ENCODE results near the gene SPAG17. TPM values are rescaled to one million over a fixed set of nuclear protein-coding genes. Genes with fewer than 3 reads are reported as not detected.
A peak's percentile ranks its signal among the peaks of the same experiment; 100 is the strongest.
"Not testable (repeated sequence)": the region's sequence is repeated elsewhere in the genome, so short reads cannot be mapped to it uniquely, and the experiment has no call there.

The SPAG17 gene
- polyA plus RNA-seq, 6 donors from 2014 or later: not detected

- ATAC-seq (ENCODE audit: low read depth in 2 of 2) (no peak), DNase-seq (no peak)
- Mint-ChIP-seq H3K27me3 (no peaks in the 10 kb centered on the region), H3K36me3 (peaks cover 8 to 22% of the 10 kb centered on the region in 2 donors), H3K27ac (no peak overlapping the region), H3K9me3 (no peaks in the 10 kb centered on the region), H3K4me1 (no peaks in the 10 kb centered on the region), H3K4me3 (no peak overlapping the region)
Measured at GRCh38 chr1:117959364-117959763, 225.7 kb downstream of the SPAG17 start.

DNA sequence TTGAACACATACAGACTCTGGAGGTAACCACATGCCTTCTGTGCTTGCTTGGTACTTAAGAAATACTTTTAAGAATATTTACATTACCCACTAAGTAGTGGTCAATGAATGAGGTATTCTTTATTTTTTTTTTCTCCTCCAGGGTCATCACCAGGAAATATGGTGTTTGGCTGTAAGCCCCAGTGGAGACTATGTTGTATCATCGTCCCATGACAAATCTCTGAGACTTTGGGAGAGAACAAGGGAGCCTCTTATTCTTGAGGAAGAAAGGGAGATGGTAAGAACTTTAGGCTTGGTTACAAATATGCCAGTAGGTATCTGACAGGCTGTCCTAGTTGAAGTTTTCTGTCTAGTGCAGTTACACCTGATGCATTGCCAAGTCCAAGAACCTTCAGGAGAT lies 232.6 kb downstream of the SPAG17 start:
- Mint-ChIP-seq H3K9me3 (no peaks in the 10 kb centered on the region), H3K4me1 (no peaks in the 10 kb centered on the region), H3K27ac (no peak overlapping the region), H3K27me3 (no peaks in the 10 kb centered on the region), H3K36me3 (peaks cover 28 to 45% of the 10 kb centered on the region in 2 donors), H3K4me3 (no peak overlapping the region)
- DNase-seq: no peak
- ATAC-seq (ENCODE audit: low read depth in 2 of 2): no peak

DNA sequence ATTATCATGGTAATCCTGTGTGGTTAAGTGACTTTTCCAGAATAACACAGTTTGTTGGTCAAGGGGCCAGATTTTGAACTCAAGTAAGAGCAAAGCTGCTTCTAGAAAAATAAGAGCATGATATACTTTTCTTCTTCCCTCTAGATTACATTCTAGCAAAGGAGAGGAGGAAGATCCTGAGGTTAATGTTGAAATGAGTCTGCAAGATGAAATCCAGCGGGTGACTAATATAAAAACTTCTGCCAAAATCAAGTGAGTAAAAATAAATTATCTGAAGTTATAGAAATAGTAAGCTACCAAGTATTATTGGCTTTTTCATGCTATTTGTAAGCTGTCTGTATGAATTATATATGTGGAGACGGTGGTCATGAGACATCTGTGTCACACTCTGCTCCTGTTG lies 242.7 kb downstream of the SPAG17 start:
- Mint-ChIP-seq H3K4me3 (no peak overlapping the region), H3K27me3 (no peaks in the 10 kb centered on the region), H3K9me3 (no peaks in the 10 kb centered on the region), H3K27ac (peak overlapping the region in 1 of 6 donors; percentile 26), H3K36me3 (peaks cover 36 to 44% of the 10 kb centered on the region in 2 donors), H3K4me1 (peaks cover 0 to 5% (median 2%) of the 10 kb centered on the region in 3 donors)
- DNase-seq: no peak
- no peak for ATAC-seq (ENCODE audit: low read depth in 2 of 2)

GRCh38 chr1:117933769-117934168 lies 251.3 kb downstream of the SPAG17 start:
- H3K27me3 Mint-ChIP-seq: no peaks in the 10 kb centered on the region

DNA sequence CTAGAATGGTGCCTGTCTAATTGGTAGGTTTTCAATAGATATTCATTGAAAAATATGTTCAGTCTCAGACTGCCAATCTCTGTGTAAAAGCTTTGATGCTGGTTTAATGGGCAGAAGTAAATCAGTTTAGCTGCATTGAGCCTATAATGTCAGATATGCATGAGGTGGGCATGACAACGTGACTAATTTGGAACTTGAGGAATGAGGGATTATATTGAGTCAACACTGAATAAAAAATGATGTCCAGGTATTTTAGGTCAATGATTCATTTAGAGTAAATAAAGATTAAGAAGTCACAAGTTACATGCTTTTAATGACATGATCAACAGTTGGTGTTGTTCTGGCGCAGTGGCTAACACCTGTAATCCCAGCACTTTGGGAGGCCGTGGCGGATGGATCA lies 252.5 kb downstream of the SPAG17 start:
- H3K27me3 Mint-ChIP-seq: no peaks in the 10 kb centered on the region
- peaks cover 15 to 22% of the 10 kb centered on the region in 2 donors for H3K36me3 Mint-ChIP-seq
- no peak overlapping the region for H3K27ac Mint-ChIP-seq
- peak overlapping the region in 2 of 8 donors; percentile 20 to 56 for H3K4me3 Mint-ChIP-seq
- no peaks in the 10 kb centered on the region for H3K9me3 Mint-ChIP-seq
- ATAC-seq (ENCODE audit: low read depth in 2 of 2) (no peak), DNase-seq (no peak)
- H3K4me1 Mint-ChIP-seq: peaks cover 28 to 39% (median 38%) of the 10 kb centered on the region in 3 donors

More at GRCh38 chr1:117933769-117934168, 251.3 kb downstream of the SPAG17 start:
- Mint-ChIP-seq H3K36me3 (peaks cover 27 to 29% of the 10 kb centered on the region in 2 donors), H3K9me3 (no peaks in the 10 kb centered on the region), H3K27ac (no peak overlapping the region), H3K4me1 (peaks cover 22 to 32% (median 32%) of the 10 kb centered on the region in 3 donors), H3K4me3 (no peak overlapping the region)
- ATAC-seq (ENCODE audit: low read depth in 2 of 2): no peak
- no peak for DNase-seq

DNA sequence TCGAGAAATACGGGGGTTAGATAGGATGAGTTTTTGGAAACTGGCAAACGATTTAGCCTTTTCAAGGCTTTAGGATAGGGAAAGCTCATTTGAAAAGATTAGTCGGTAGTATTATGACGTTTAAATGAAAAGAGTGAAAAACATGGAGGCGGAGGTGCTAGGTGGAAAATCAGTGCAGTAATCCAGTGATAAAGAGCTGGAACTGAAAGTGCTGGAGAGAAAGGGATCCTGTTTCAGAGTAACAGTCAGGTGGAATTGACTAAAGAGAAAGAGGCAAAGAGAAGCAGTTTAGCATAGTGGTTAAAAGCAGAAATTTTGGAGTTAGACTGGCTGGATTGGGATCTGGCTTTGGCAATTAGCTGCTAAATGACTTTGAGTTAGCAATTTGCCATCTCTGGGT lies 254.5 kb downstream of the SPAG17 start:
- no peak for ATAC-seq (ENCODE audit: low read depth in 2 of 2)
- DNase-seq: no peak
- H3K27me3 Mint-ChIP-seq: no peaks in the 10 kb centered on the region
- peak overlapping the region; percentile 94 to 100 (median 98) for H3K4me3 Mint-ChIP-seq
- peak overlapping the region; percentile 92 to 100 (median 98) for H3K27ac Mint-ChIP-seq
- peaks cover 8 to 14% of the 10 kb centered on the region in 2 donors for H3K36me3 Mint-ChIP-seq
- H3K9me3 Mint-ChIP-seq: no peaks in the 10 kb centered on the region
- H3K4me1 Mint-ChIP-seq: peaks cover 35 to 51% (median 43%) of the 10 kb centered on the region in 3 donors

DNA sequence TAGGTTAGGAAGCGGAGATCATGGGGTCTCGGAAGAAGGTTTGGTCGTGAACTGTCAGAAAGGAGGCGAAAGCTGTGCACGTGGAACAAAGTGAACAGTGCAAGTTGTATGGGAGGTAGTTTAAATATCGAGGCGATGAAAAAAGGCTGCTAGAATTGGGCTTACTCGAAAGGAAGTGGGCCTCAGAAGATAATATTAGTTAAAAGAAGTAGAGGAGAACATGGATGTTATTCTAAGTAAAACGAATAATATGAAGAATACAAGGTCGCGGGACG lies 254.9 kb downstream of the SPAG17 start:
- peaks cover 35 to 51% (median 43%) of the 10 kb centered on the region in 3 donors for H3K4me1 Mint-ChIP-seq
- peak overlapping the region; percentile 94 to 100 (median 98) for H3K4me3 Mint-ChIP-seq
- ATAC-seq (ENCODE audit: low read depth in 2 of 2) (no peak), DNase-seq (no peak)
- H3K36me3 Mint-ChIP-seq: peaks cover 8 to 14% of the 10 kb centered on the region in 2 donors
- H3K27me3 Mint-ChIP-seq: no peaks in the 10 kb centered on the region
- no peaks in the 10 kb centered on the region for H3K9me3 Mint-ChIP-seq
- H3K27ac Mint-ChIP-seq: peak overlapping the region; percentile 92 to 100 (median 98)

DNA sequence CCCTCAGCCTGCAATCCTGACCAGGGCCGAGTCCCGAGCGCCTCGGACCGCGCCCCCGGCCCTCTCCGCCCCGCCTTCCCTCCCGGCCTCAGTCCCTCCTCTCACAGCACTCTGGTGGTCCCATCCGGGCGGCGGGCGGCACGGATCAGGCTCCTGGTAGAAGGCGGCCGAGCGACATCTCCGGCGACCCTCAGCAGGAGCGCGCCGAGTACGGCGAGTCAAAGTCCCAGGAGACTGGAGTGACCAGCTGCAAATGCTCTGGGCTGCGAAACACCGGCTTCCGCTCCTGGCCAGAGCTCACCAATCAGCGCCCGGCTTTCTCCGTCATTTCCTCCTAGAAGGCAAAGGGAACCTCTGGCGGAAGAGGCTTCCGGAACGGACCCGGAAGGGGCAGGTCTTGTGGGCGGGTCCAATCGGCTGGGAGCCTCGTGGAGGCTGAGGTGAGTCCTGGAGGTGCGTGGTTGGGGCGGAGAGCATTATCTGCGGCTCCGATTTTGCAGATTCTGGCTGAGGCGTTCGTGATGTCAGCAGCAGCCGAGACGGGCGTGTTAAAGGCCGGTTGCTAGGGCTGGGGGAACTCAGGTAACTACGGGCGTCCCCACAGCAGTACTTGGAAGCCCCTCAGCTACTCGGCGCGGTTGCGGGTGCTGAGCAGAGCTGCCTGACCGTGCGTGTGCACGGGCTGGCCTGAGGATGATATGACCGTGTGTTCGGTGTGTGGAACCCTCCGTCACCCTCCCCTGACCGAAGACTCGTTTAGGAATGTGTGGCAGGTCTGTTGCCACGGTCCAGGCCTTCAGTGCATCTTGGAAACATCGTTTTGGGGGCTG lies 255.5 kb downstream of the SPAG17 start, which contains the start of the genes GDAP2 and WDR3:
Gene GDAP2 (minus strand): TSS at position 279 of the 830 bp plus-strand sequence. CDS start 9,264 bp downstream, outside the sequence.
Gene WDR3 (plus strand): TSS at position 397 of the 830 bp plus-strand sequence. CDS start 3,581 bp downstream, outside the sequence.
- Mint-ChIP-seq H3K9me3 (no peaks in the 10 kb centered on the region), H3K36me3 (peaks cover 8 to 12% of the 10 kb centered on the region in 2 donors), H3K27me3 (no peaks in the 10 kb centered on the region), H3K27ac (peak within 1 kb of the TSS; percentile 92 to 100 (median 98)), H3K4me1 (peaks cover 35 to 51% (median 43%) of the 10 kb centered on the region in 3 donors), H3K4me3 (peak within 1 kb of the TSS; percentile 94 to 100 (median 98))
- peak; percentile 94 for DNase-seq
- peak; percentile 88 for ATAC-seq (ENCODE audit: low read depth in 2 of 2)

DNA sequence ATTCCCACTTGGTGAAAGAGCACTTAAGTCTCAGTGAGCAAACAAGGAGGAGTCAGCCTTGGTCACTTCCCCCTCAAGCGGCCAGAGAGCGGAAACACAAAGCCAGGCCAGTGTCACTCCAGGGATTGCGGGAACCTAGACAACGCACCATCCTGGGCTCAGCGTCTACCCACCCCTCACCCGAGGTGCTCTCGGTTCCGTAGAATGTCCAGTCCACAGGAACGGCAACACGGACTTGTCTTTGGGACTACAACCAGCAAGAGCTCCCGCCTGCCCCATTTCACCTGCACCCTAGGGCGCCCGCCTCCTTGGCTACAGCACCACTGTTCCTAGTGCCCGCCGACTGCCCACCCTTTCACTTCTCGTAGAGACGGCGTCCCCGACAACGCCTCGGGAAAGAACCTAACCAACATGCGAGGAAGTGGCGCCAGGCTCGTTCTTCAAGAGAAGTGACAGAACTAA lies 256.1 kb downstream of the SPAG17 start:
- Mint-ChIP-seq H3K36me3 (peaks cover 8 to 13% of the 10 kb centered on the region in 2 donors), H3K27ac (peak overlapping the region; percentile 92 to 100 (median 98)), H3K27me3 (no peaks in the 10 kb centered on the region), H3K4me3 (peak overlapping the region; percentile 94 to 100 (median 98)), H3K4me1 (peaks cover 35 to 51% (median 43%) of the 10 kb centered on the region in 3 donors), H3K9me3 (no peaks in the 10 kb centered on the region)
- peak; percentile 60 to 67 for ATAC-seq (ENCODE audit: low read depth in 2 of 2)
- peak; percentile 71 for DNase-seq

DNA sequence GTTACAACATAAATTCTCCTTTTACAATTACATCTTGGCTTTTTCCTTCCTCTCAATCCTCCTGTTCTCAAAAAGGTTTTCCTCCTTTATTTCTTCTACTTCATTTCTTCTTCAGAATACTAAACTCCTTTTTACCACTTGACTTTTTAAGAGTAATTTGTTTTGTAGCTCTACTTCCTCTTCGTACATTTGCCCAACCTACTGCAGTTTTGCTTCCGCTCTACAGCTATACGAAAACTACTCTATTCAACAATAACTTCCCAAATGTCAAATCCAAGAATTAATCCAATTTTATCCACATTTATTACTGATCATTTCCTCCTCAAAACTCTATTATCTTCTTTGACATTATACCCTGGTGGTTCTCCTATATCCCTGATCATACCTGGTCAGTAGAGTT lies 259.0 kb downstream of the SPAG17 start:
- Mint-ChIP-seq H3K36me3 (peaks cover 4 to 16% of the 10 kb centered on the region in 2 donors), H3K9me3 (no peaks in the 10 kb centered on the region), H3K27me3 (no peaks in the 10 kb centered on the region), H3K4me3 (peak overlapping the region in 6 of 8 donors; percentile 24 to 98 (median 41)), H3K4me1 (peaks cover 32 to 40% (median 34%) of the 10 kb centered on the region in 3 donors), H3K27ac (peak overlapping the region; percentile 37 to 94 (median 64))
- no peak for ATAC-seq (ENCODE audit: low read depth in 2 of 2)
- DNase-seq: no peak

- not testable (repeated sequence) for H3K27me3 Mint-ChIP-seq; H3K27ac Mint-ChIP-seq; ATAC-seq (ENCODE audit: low read depth in 2 of 2); H3K36me3 Mint-ChIP-seq; H3K4me3 Mint-ChIP-seq; DNase-seq; H3K9me3 Mint-ChIP-seq
- H3K4me1 Mint-ChIP-seq: peaks cover 6 to 12% (median 8%) of the 10 kb centered on the region in 3 donors
Measured at GRCh38 chr1:117922717-117923116, 262.3 kb downstream of the SPAG17 start.

GRCh38 chr1:117921991-117922390 lies 263.0 kb downstream of the SPAG17 start:
- Mint-ChIP-seq H3K4me3 (no peak overlapping the region), H3K27ac (no peak overlapping the region), H3K9me3 (no peaks in the 10 kb centered on the region), H3K36me3 (peaks cover 7 to 9% of the 10 kb centered on the region in 2 donors), H3K27me3 (no peaks in the 10 kb centered on the region), H3K4me1 (peaks cover 6 to 12% (median 6%) of the 10 kb centered on the region in 3 donors)
- ATAC-seq (ENCODE audit: low read depth in 2 of 2) (no peak), DNase-seq (no peak)

DNA sequence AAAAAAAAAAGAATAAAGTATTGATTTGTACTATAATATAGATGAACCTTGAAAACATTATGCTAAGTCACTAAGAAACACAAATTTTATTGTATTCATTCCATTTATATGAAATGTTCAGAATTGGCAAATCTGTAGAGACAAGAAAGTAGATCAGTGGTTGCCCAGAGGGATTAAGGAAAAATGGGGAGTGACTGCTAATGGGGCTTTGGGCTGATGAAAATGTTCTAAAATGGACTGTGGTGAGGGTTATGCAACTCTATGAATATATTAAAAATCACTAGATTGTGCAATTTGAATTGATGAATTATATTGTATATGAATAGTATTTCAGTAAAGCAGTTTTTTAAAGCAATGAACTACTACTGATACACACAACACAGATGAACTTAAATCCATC lies 265.7 kb downstream of the SPAG17 start:
- Mint-ChIP-seq H3K36me3 (peaks cover 28% of the 10 kb centered on the region in 2 donors), H3K4me1 (peaks cover 0 to 6% (median 0%) of the 10 kb centered on the region in 3 donors), H3K4me3 (no peak overlapping the region), H3K9me3 (no peaks in the 10 kb centered on the region), H3K27me3 (no peaks in the 10 kb centered on the region), H3K27ac (peak overlapping the region in 1 of 6 donors; percentile 17)
- no peak for ATAC-seq (ENCODE audit: low read depth in 2 of 2)
- no peak for DNase-seq

DNA sequence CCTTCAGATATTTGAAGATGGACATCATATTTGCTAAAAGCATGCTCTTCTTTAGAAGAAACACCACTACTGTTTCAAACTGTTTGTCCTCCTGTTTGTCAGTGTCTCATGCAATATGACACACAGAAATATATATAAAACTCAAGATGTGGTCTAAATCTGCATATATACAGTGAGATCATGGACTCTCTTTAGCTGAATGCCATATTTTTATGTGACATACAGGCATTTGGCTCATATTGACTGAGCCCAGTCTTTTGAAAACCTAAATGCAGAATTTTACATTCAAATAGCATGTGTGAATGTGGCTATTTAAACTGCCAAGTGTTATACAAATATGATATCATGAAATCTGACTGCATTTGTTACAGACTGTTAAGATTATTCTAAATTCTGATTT lies 274.0 kb downstream of the SPAG17 start:
- Mint-ChIP-seq H3K27ac (no peak overlapping the region), H3K27me3 (no peaks in the 10 kb centered on the region), H3K4me3 (no peak overlapping the region), H3K36me3 (peaks cover 32 to 52% of the 10 kb centered on the region in 2 donors), H3K4me1 (peaks cover 0 to 1% (median 0%) of the 10 kb centered on the region in 3 donors), H3K9me3 (no peaks in the 10 kb centered on the region)
- ATAC-seq (ENCODE audit: low read depth in 2 of 2) (no peak), DNase-seq (no peak)
